ENCODE measurements around the gene PARD3B. TPM values are rescaled to one million over a fixed set of nuclear protein-coding genes. Genes with fewer than 3 reads are reported as not detected.

The PARD3B gene
- polyA plus RNA-seq (ENCODE audit: insufficient read length in 10 of 10) = 10 to 100 TPM in 1 of 10 donors, 1 to 10 TPM in 9; 6.5 to 10.2 (median 7.4) TPM
- long read RNA-seq, donor 1 = 0 reads
- long read RNA-seq, donor 2 = 0 reads
- long read RNA-seq, donor 3 = 0 reads
- long read RNA-seq, donor 4 = 0 reads
- long read RNA-seq, donor 5, partial matches to known transcripts = 7 of 8 reads
- long read RNA-seq, donor 5, other reads (novel, unspliced or antisense) = 0 of 8 reads
- long read RNA-seq, donor 6 = 0 reads
- long read RNA-seq, donor 7 = 0 reads
- long read RNA-seq, donor 8 = 0 reads
- long read RNA-seq, donor 9 = 0 reads

GRCh38 chr2:204544961-204545860 lies at the start of gene PARD3B:
TSS of gene PARD3B (plus strand) at chr2:204545475. CDS start at chr2:204546000, 525 bp downstream.
- peak; percentile 50 to 91 (median 61) for DNase-seq

GRCh38 chr2:204496779-204497178 lies 48.5 kb upstream of the PARD3B start:
- no peak for DNase-seq

- no peak for DNase-seq
Observed at GRCh38 chr2:204497855-204498254, 47.4 kb upstream of the PARD3B start.

GRCh38 chr2:204498291-204498690 lies 47.0 kb upstream of the PARD3B start:
- no peak for DNase-seq

- DNase-seq = no peak
Observed at GRCh38 chr2:204503869-204504268, 41.4 kb upstream of the PARD3B start.

- DNase-seq = no peak
Observed at GRCh38 chr2:204504594-204504993, 40.7 kb upstream of the PARD3B start.

GRCh38 chr2:204505488-204505887 lies 39.8 kb upstream of the PARD3B start:
- no peak for DNase-seq

GRCh38 chr2:204505946-204506345 lies 39.3 kb upstream of the PARD3B start:
- DNase-seq = peak in 2 of 3 donors; percentile 26 to 39

GRCh38 chr2:204507636-204508035 lies 37.6 kb upstream of the PARD3B start:
- DNase-seq = no peak

- no peak for DNase-seq
Observed at GRCh38 chr2:204510709-204511420, 34.4 kb upstream of the PARD3B start.

- no peak for DNase-seq
Observed at GRCh38 chr2:204514439-204514838, 30.8 kb upstream of the PARD3B start.

- no peak for DNase-seq
Observed at GRCh38 chr2:204515416-204515815, 29.9 kb upstream of the PARD3B start.

- DNase-seq = no peak
Observed at GRCh38 chr2:204517154-204517553, 28.1 kb upstream of the PARD3B start.

GRCh38 chr2:204529795-204530463 lies 15.3 kb upstream of the PARD3B start:
- DNase-seq = no peak

GRCh38 chr2:204530464-204530805 lies 14.8 kb upstream of the PARD3B start:
- no peak for DNase-seq

- no peak for DNase-seq
Observed at GRCh38 chr2:204533629-204534370, 11.5 kb upstream of the PARD3B start.

- no peak for DNase-seq
Observed at GRCh38 chr2:204535356-204535755, 9.9 kb upstream of the PARD3B start.

GRCh38 chr2:204535764-204536163 lies 9.5 kb upstream of the PARD3B start:
- DNase-seq = no peak

GRCh38 chr2:204538182-204539018 lies 6.9 kb upstream of the PARD3B start:
- DNase-seq = peak in 2 of 3 donors; percentile 20 to 29

- DNase-seq = no peak
Observed at GRCh38 chr2:204539019-204539385, 6.3 kb upstream of the PARD3B start.
